HepG2 (cell line): ENCODE data around the gene B4GALT3. TPM values are rescaled to one million over a fixed set of nuclear protein-coding genes. Genes with fewer than 3 reads are reported as not detected.

Experiments used
- CREM ChIP-seq, 2 experiments: sonication (generic) in 1 of 2; formaldehyde crosslinking in 1 of 2; IDR thresholded peaks; 2 replicates each; pipeline versions ENCODE4 v1.4.0 to v1.6.1; 2016 to 2020; ENCODE audit warnings: antibody characterized with exemption in 1 of 2, mild to moderate bottlenecking in 1 of 2, missing genetic modification reagents in 1 of 2
- DDIT3 ChIP-seq: sonication (generic); formaldehyde crosslinking; IDR thresholded peaks from 2 replicates; pipeline ENCODE4 v1.4.0; 2020; ENCODE audit warnings: mild to moderate bottlenecking, missing genetic modification reagents
- FOSL1 ChIP-seq: sonication (generic); formaldehyde crosslinking; IDR thresholded peaks from 2 replicates; pipeline ENCODE4 v1.9.0; 2021; ENCODE audit warnings: missing genetic modification reagents, borderline replicate concordance
- FOXA1 ChIP-seq, 2 experiments: fragments of 450-650 bp in 1 of 2; sonication (generic) in 1 of 2; formaldehyde crosslinking in 1 of 2; IDR thresholded peaks; 2 replicates each; pipeline versions ENCODE4 v1.4.0 to v1.6.1; 2016 to 2020; ENCODE audit warnings: missing genetic modification reagents in 1 of 2
- FOXJ3 ChIP-seq: sonication (generic); formaldehyde crosslinking; IDR thresholded peaks from 2 replicates; pipeline ENCODE4 v1.4.0; 2020; ENCODE audit warnings: missing genetic modification reagents, mild to moderate bottlenecking, borderline replicate concordance
- FOXK1 ChIP-seq: sonication (generic); formaldehyde crosslinking; IDR thresholded peaks from 2 replicates; pipeline ENCODE4 v1.4.0; 2020; ENCODE audit warnings: low read depth, missing genetic modification reagents, borderline replicate concordance
- HNF1A ChIP-seq, 2 experiments: sonication (generic) in 1 of 2; formaldehyde crosslinking in 1 of 2; IDR thresholded peaks; 2 replicates each; pipeline versions ENCODE4 v1.4.0 to v1.6.1; 2016 to 2020; ENCODE audit warnings: borderline replicate concordance in 1 of 2, low read depth in 1 of 2, mild to moderate bottlenecking in 1 of 2, missing genetic modification reagents in 1 of 2
- PBX2 ChIP-seq: IDR thresholded peaks from 2 replicates; pipeline ENCODE4 v1.6.1; 2016; ENCODE audit warnings: control low read depth
- PHF21A ChIP-seq: sonication (generic); formaldehyde crosslinking; IDR thresholded peaks from 2 replicates; pipeline ENCODE4 v1.5.0; 2020; ENCODE audit warnings: mild to moderate bottlenecking, missing genetic modification reagents
- REPIN1 ChIP-seq: sonication (generic); formaldehyde crosslinking; IDR thresholded peaks from 2 replicates; pipeline ENCODE4 v1.8.0; 2022; ENCODE audit warnings: missing genetic modification reagents, low read depth, mild to moderate bottlenecking, borderline replicate concordance
- TARDBP ChIP-seq: sonication (generic); formaldehyde crosslinking; IDR thresholded peaks from 2 replicates; pipeline ENCODE4 v1.8.0; 2022; ENCODE audit warnings: mild to moderate bottlenecking, missing genetic modification reagents
- TBX3 ChIP-seq: fragments of 450-650 bp; IDR thresholded peaks from 2 replicates; pipeline ENCODE4 v1.6.1; 2017; ENCODE audit warnings: antibody characterized with exemption, mild to moderate bottlenecking, inconsistent platforms, borderline replicate concordance
- TCF12 ChIP-seq, 2 experiments: fragments of 450-650 bp in 1 of 2; sonication (generic) in 1 of 2; formaldehyde crosslinking in 1 of 2; IDR thresholded peaks; 2 replicates each; pipeline versions ENCODE4 v1.6.1 to v1.8.0; 2017 to 2022; ENCODE audit warnings: antibody characterized with exemption in 1 of 2, mild to moderate bottlenecking in 1 of 2, missing genetic modification reagents in 1 of 2, moderate library complexity in 1 of 2
- TCF7 ChIP-seq: sonication (generic); IDR thresholded peaks from 2 replicates; pipeline ENCODE4 v1.6.1; 2016; ENCODE audit warnings: antibody characterized with exemption, low read depth
- ZBTB10 ChIP-seq: sonication (generic); formaldehyde crosslinking; IDR thresholded peaks from 2 replicates; pipeline ENCODE4 v1.4.0; 2020; ENCODE audit warnings: missing genetic modification reagents, borderline replicate concordance
- ZNF12 ChIP-seq: sonication (generic); formaldehyde crosslinking; IDR thresholded peaks from 2 replicates; pipeline ENCODE4 v1.5.0; 2020; ENCODE audit warnings: missing genetic modification reagents
- ZNF329 ChIP-seq: sonication (generic); formaldehyde crosslinking; IDR thresholded peaks from 2 replicates; pipeline ENCODE4 v1.9.0; 2021; ENCODE audit warnings: low read depth, mild to moderate bottlenecking, missing genetic modification reagents
- ZNF350 ChIP-seq: sonication (generic); formaldehyde crosslinking; IDR thresholded peaks from 2 replicates; pipeline ENCODE4 v1.4.0; 2020; ENCODE audit warnings: mild to moderate bottlenecking, low read depth, missing genetic modification reagents, borderline replicate concordance
- polyA plus RNA-seq, 8 experiments: library from polyadenylated mRNA; depleted of rRNA in 3 of 8; stranded (reverse) in 7 of 8; unstranded in 1 of 8; fragments of >200 nt; fragmentation: Illumina TruSeq in 4 of 8; extraction: Trizol in 4 of 8; gene quantifications; 2 replicates each; pipeline versions ENCODE4 v1.2.1 to v1.2.3, GENCODE V29; 2011 to 2016; ENCODE audit warnings: low read depth in 4 of 8, missing spikeins in 1 of 8, mixed read lengths in 1 of 8; ENCODE audit not compliant: insufficient read depth in 1 of 8
- total RNA-seq, 5 experiments: library from RNA; depleted of rRNA; stranded (reverse); fragments of >200 nt; fragmentation: Illumina TruSeq; extraction: Trizol; gene quantifications; 2 replicates each; pipeline ENCODE4 v1.2.3, GENCODE V29; 2016; ENCODE audit warnings: low read depth in 1 of 5

Gene B4GALT3
- total and polyA plus RNA-seq, 2 of the 13 experiments (the other 11 are each of a cell fraction or from before 2014, with no cell fraction given): 35.6 to 40.4 TPM

- no peak for TF ChIP-seq TCF12 (IDR thresholded peaks at IDR 0.05)
- peak; percentile 93 for TF ChIP-seq TCF12 (CRISPR knock-in tag; IDR thresholded peaks at IDR 0.05)
- peak; percentile 93 for TF ChIP-seq TCF7
- no peak; the same call in 1 of the 2 replicates for TF ChIP-seq ZNF12
- TF ChIP-seq DDIT3 (CRISPR knock-in tag): 0 out of 2 replicates have a peak, but pooled peaks have one; percentile 65
- TF ChIP-seq PBX2: no peak
- TF ChIP-seq FOXJ3 (CRISPR knock-in tag): peak; percentile 90; the same call in 1 of the 2 replicates
- TF ChIP-seq ZBTB10 (CRISPR knock-in tag): peak; percentile 56; the same call in 1 of the 2 replicates
- TF ChIP-seq FOXK1 (CRISPR knock-in tag): peak; percentile 67; the same call in 1 of the 2 replicates
- peak; percentile 92 for TF ChIP-seq PHF21A
- TF ChIP-seq TBX3: peak; percentile 33; the same call in 1 of the 2 replicates
- TF ChIP-seq HNF1A (IDR thresholded peaks at IDR 0.05; ENCODE audit: low read depth): peak; percentile 93
- peak; percentile 96 for TF ChIP-seq HNF1A (CRISPR knock-in tag; IDR thresholded peaks at IDR 0.05; ENCODE audit: borderline replicate concordance)
- TF ChIP-seq FOXA1 (IDR thresholded peaks at IDR 0.05): no peak
- TF ChIP-seq FOXA1 (CRISPR knock-in tag; IDR thresholded peaks at IDR 0.05): peak; percentile 81
- TF ChIP-seq ZNF329 (CRISPR knock-in tag): 0 out of 2 replicates have a peak, but pooled peaks have one; percentile 5
- peak; percentile 89; the same call in 1 of the 2 replicates for TF ChIP-seq TARDBP
- TF ChIP-seq ZNF350 (CRISPR knock-in tag): peak; percentile 21; the same call in 1 of the 2 replicates
- peak; percentile 49; the same call in 1 of the 2 replicates for TF ChIP-seq REPIN1 (CRISPR knock-in tag)
- peak; percentile 92 for TF ChIP-seq CREM (IDR thresholded peaks at IDR 0.05)
- no peak for TF ChIP-seq CREM (CRISPR knock-in tag; IDR thresholded peaks at IDR 0.05)
- TF ChIP-seq FOSL1: peak; percentile 60; the same call in 1 of the 2 replicates
These were observed 46.7 kb upstream of the B4GALT3 start (continued) for GRCh38 chr1:161223805-161224694.
